HCT116 (cell line): ENCODE data around the gene ARMC8. TPM values are rescaled to one million over a fixed set of nuclear protein-coding genes. Genes with fewer than 3 reads are reported as not detected.

Source experiments
- ATAC-seq: fragments of 200-7000 bp; cut with Tn5 transposase; 2 replicates; pipeline ENCODE4 v1.9.1; 2020; ENCODE audit warnings: mild to moderate bottlenecking, moderate library complexity
- BruUV-seq: library from RNA; stranded (reverse); fragments of 400-500 nt; replicated peaks from 2 replicates; lab custom pipeline; 2021; lab: Mats Ljungman, UMichigan
- CTCF ChIA-PET: fragments of 300-600 bp; sonication (Branson Sonifier 250); formaldehyde crosslinking; loops from one replicate; lab custom pipeline; 2021; ENCODE audit warnings: antibody characterized with exemption; lab: Charles Lee
- POLR2A ChIA-PET: fragments of 300-600, 350-600 bp; sonication (Branson Sonifier 250); formaldehyde crosslinking; loops from one replicate; lab custom pipeline; 2021; ENCODE audit warnings: antibody characterized with exemption; lab: Charles Lee
- RAD21 ChIA-PET, 2 experiments: fragments of 300-600 bp; sonication (Branson Sonifier 250); formaldehyde crosslinking; loops; one replicate each; lab custom pipeline; 2023; ENCODE audit warnings: low total read pairs in 2 of 2; ENCODE audit not compliant: uncharacterized antibody in 2 of 2, unreplicated experiment in 2 of 2, low non-redundant PET in 1 of 2; lab: Charles Lee
- DNase-seq: peaks from one replicate; pipeline ENCODE4 v3.0.0-alpha.2; 2010; ENCODE audit warnings: low read depth, low spot score
- H2AFZ ChIP-seq: fragments of 200-600 bp; shearing (Covaris generic), sonication (generic); 2 replicates; pipeline ENCODE4 v1.6.1; 2017; ENCODE audit warnings: low read depth, mixed run types, mixed read lengths, antibody characterized with exemption, low read length; ENCODE audit not compliant: poor library complexity, severe bottlenecking
- H3K27ac ChIP-seq: 2 replicates; pipeline ENCODE4 v1.5.1; 2012; ENCODE audit warnings: low read depth, low read length
- H3K27me3 ChIP-seq: fragments of 200-600 bp; sonication (generic); 2 replicates; pipeline ENCODE4 v1.6.1; 2016; ENCODE audit warnings: mixed run types, low read length, mixed read lengths; ENCODE audit not compliant: insufficient read depth
- H3K36me3 ChIP-seq, 2 experiments: fragments of 200-500 bp in 1 of 2; fragments of 200-600 bp in 1 of 2; sonication (Bioruptor generic) in 1 of 2; sonication (generic) in 1 of 2; 2 replicates each; pipeline versions ENCODE4 v1.5.1 to v1.6.1; 2014 to 2016; ENCODE audit warnings: low read length in 2 of 2, inconsistent platforms in 1 of 2, mixed read lengths in 1 of 2, mixed run types in 1 of 2; ENCODE audit not compliant: insufficient read depth in 2 of 2, control insufficient read depth in 1 of 2
- H3K4me1 ChIP-seq, 2 experiments: fragments of 200-600 bp in 1 of 2; sonication (generic) in 1 of 2; 2 replicates each; pipeline versions ENCODE4 v1.5.1 to v1.6.1; 2012 to 2017; ENCODE audit warnings: low read length in 2 of 2, inconsistent platforms in 1 of 2, mild to moderate bottlenecking in 1 of 2, mixed read lengths in 1 of 2, mixed run types in 1 of 2, moderate library complexity in 1 of 2; ENCODE audit not compliant: insufficient read depth in 2 of 2, control insufficient read depth in 1 of 2
- H3K4me2 ChIP-seq: fragments of 200-600 bp; sonication (generic); 2 replicates; pipeline ENCODE4 v1.6.1; 2017; ENCODE audit warnings: mixed run types, low read length, mixed read lengths
- H3K4me3 ChIP-seq, 2 experiments: fragments of 200-600 bp in 1 of 2; sonication (generic) in 1 of 2; replicated peaks in 1 of 2; 2 replicates each; pipeline ENCODE4 v1.5.1; 2011 to 2016; ENCODE audit warnings: low read length in 2 of 2, control low read depth in 1 of 2, low read depth in 1 of 2, mild to moderate bottlenecking in 1 of 2, mixed read lengths in 1 of 2, mixed run types in 1 of 2
- H3K79me2 ChIP-seq: fragments of 200-600 bp; sonication (generic); 2 replicates; pipeline ENCODE4 v1.6.1; 2017; ENCODE audit warnings: mild to moderate bottlenecking, mixed run types, low read length, moderate library complexity, mixed read lengths; ENCODE audit not compliant: insufficient read depth
- H3K9ac ChIP-seq: fragments of 200-600 bp; sonication (generic); 2 replicates; pipeline ENCODE4 v1.6.1; 2016; ENCODE audit warnings: low read length, mixed read lengths
- H3K9me2 ChIP-seq: fragments of 200-600 bp; sonication (generic), shearing (Covaris generic); 2 replicates; pipeline ENCODE4 v1.6.1; 2017; ENCODE audit warnings: mixed run types, mild to moderate bottlenecking, moderate library complexity; ENCODE audit not compliant: insufficient read depth
- H3K9me3 ChIP-seq, 2 experiments: fragments of 200-500 bp in 1 of 2; fragments of 200-600 bp in 1 of 2; sonication (Bioruptor generic) in 1 of 2; sonication (generic) in 1 of 2; 2 replicates each; pipeline ENCODE4 v1.6.1; 2014 to 2017; ENCODE audit warnings: low read length in 2 of 2, mixed read lengths in 2 of 2, inconsistent platforms in 1 of 2, low read depth in 1 of 2, mild to moderate bottlenecking in 1 of 2, mixed run types in 1 of 2, moderate library complexity in 1 of 2; ENCODE audit not compliant: control insufficient read depth in 1 of 2, insufficient read depth in 1 of 2
- H4K20me1 ChIP-seq: fragments of 200-600 bp; sonication (generic), shearing (Covaris generic); 2 replicates; pipeline ENCODE4 v1.6.1; 2017; ENCODE audit warnings: mixed run types, mild to moderate bottlenecking, moderate library complexity; ENCODE audit not compliant: insufficient read depth
- ATF3 ChIP-seq: IDR thresholded peaks from 2 replicates; pipeline ENCODE4 v1.6.1; 2012
- CBX3 ChIP-seq: IDR thresholded peaks from 2 replicates; pipeline ENCODE4 v1.6.1; 2012; ENCODE audit warnings: low read depth
- EGR1 ChIP-seq: IDR thresholded peaks from 2 replicates; pipeline ENCODE4 v1.6.1; 2012; ENCODE audit warnings: low read depth
- ELF1 ChIP-seq: IDR thresholded peaks from 2 replicates; pipeline ENCODE4 v1.6.1; 2012; ENCODE audit warnings: low read depth, borderline replicate concordance
- EZH2 ChIP-seq: fragments of 200-600 bp; sonication (generic); IDR thresholded peaks from 2 replicates; pipeline ENCODE4 v1.6.1; 2017; ENCODE audit warnings: antibody characterized with exemption, mixed run types
- EZH2phosphoT487 ChIP-seq: fragments of 200-600 bp; IDR thresholded peaks from 2 replicates; pipeline ENCODE4 v1.6.1; 2018; ENCODE audit warnings: antibody characterized with exemption, borderline replicate concordance
- FOSL1 ChIP-seq: IDR thresholded peaks from 2 replicates; pipeline ENCODE4 v1.6.1; 2012; ENCODE audit warnings: low read depth
- JUND ChIP-seq: IDR thresholded peaks from 2 replicates; pipeline ENCODE4 v1.6.1; 2012
- POLR2A ChIP-seq: IDR thresholded peaks from 2 replicates; pipeline ENCODE4 v1.7.0; 2011; ENCODE audit warnings: borderline replicate concordance; ENCODE audit not compliant: insufficient read depth, insufficient read length; ENCODE audit errors: extremely low read depth
- POLR2AphosphoS5 ChIP-seq: IDR thresholded peaks from 2 replicates; pipeline ENCODE4 v1.6.1; 2011; ENCODE audit warnings: mild to moderate bottlenecking, low read depth, low read length, moderate library complexity
- REST ChIP-seq: IDR thresholded peaks from 2 replicates; pipeline ENCODE4 v1.6.1; 2012; ENCODE audit warnings: low read depth
- SIN3A ChIP-seq: IDR thresholded peaks from 2 replicates; pipeline ENCODE4 v1.6.1; 2012; ENCODE audit warnings: low read depth
- SP1 ChIP-seq: IDR thresholded peaks from 2 replicates; pipeline ENCODE4 v1.6.1; 2012; ENCODE audit warnings: low read depth
- SRF ChIP-seq: IDR thresholded peaks from 2 replicates; pipeline ENCODE4 v1.6.1; 2012; ENCODE audit warnings: low read depth
- TCF7L2 ChIP-seq: IDR thresholded peaks from 2 replicates; pipeline ENCODE4 v1.7.0; 2011; ENCODE audit warnings: borderline replicate concordance, inconsistent platforms; ENCODE audit not compliant: insufficient read depth, insufficient read length; ENCODE audit errors: extremely low read depth
- YY1 ChIP-seq: IDR thresholded peaks from 2 replicates; pipeline ENCODE4 v1.6.1; 2011; ENCODE audit warnings: low read length, low read depth, moderate library complexity, mild to moderate bottlenecking; ENCODE audit not compliant: insufficient replicate concordance; ENCODE audit errors: extremely low read depth
- ZBTB33 ChIP-seq: IDR thresholded peaks from 2 replicates; pipeline ENCODE4 v1.6.1; 2011; ENCODE audit warnings: mild to moderate bottlenecking, low read length, moderate library complexity; ENCODE audit not compliant: insufficient replicate concordance; ENCODE audit errors: extremely low read depth
- ZFX ChIP-seq: fragments of 450-650 bp; IDR thresholded peaks from 2 replicates; pipeline ENCODE4 v1.6.1; 2017
- ZNF274 ChIP-seq: fragments of 200-500 bp; sonication (Bioruptor generic); IDR thresholded peaks from 2 replicates; pipeline ENCODE4 v1.6.1; 2014; ENCODE audit warnings: mild to moderate bottlenecking, low read depth, low read length, inconsistent platforms
- intact Hi-C: fragments of 100-400 bp; cut with micrococcal nuclease; formaldehyde crosslinking; loops from 2 replicates; pipeline ENCODE4 v1.10.0; 2022
- total RNA-seq: library from RNA; stranded (reverse); gene quantifications from one replicate; pipeline ENCODE4 v1.2.1, GENCODE V29; 2021; ENCODE audit not compliant: unreplicated experiment

Gene ARMC8
- total RNA-seq, 1 experiment from 2014 or later = 36.2 TPM

GRCh38 chr3:138297059-138297607 lies 110.0 kb downstream of the ARMC8 start:
- H3K9me2 ChIP-seq = no peaks in the 10 kb centered on the region
- RAD21 ChIA-PET = no interaction called here
- CTCF ChIA-PET = no interaction called here
- no peaks in the 10 kb centered on the region for H3K79me2 ChIP-seq
- DNase-seq (no peak), ATAC-seq (no peak)
- H2AFZ ChIP-seq = no peak overlapping the region
- no peak overlapping the region for H3K9ac ChIP-seq
- H4K20me1 ChIP-seq = no peaks in the 10 kb centered on the region
- no peaks in the 10 kb centered on the region for H3K9me3 ChIP-seq
- POLR2A ChIA-PET = no interaction called here
- H3K27ac ChIP-seq = no peak overlapping the region
- no peaks in the 10 kb centered on the region for H3K4me1 ChIP-seq
- H3K27me3 ChIP-seq = no peaks in the 10 kb centered on the region
- H3K4me3 ChIP-seq = no peak overlapping the region
- H3K36me3 ChIP-seq = peaks cover 6 to 7% of the 10 kb centered on the region in 2 experiments; a peak in 2 of 4 replicates
- TF ChIP-seq CBX3 = no peak
- no peak for TF ChIP-seq SP1
- no peak for TF ChIP-seq TCF7L2
- no peak for TF ChIP-seq SIN3A
- no peak for TF ChIP-seq FOSL1
- no peak for TF ChIP-seq JUND
- no peak for TF ChIP-seq EZH2
- TF ChIP-seq ELF1 = no peak
- no peak for TF ChIP-seq YY1
- no peak for TF ChIP-seq ZNF274
- TF ChIP-seq REST = no peak
- no peak for TF ChIP-seq EZH2phosphoT487
- no peak for TF ChIP-seq EGR1
- TF ChIP-seq POLR2AphosphoS5 = no peak
- TF ChIP-seq ATF3 = no peak
- TF ChIP-seq ZBTB33 = no peak
- no peak for TF ChIP-seq ZFX
- no peak for TF ChIP-seq SRF
- TF ChIP-seq POLR2A = no peak
- TF ChIP-seq, all 23 proteins: peak for 0
- H3K4me2 ChIP-seq = no peak overlapping the region
- intact Hi-C loops = no loop called here
- BruUV-seq = no TSS peak
